ENCODE data around the gene CCDC88C.

CCDC88C gene

GRCh38 chr14:91375720-91376452 lies 41.7 kb downstream of the CCDC88C start:
- H3K4me3 ChIP-seq (ENCODE audit: low read length): peak overlapping the region; percentile 59
- peaks cover 86% of the 10 kb centered on the region for H3K79me2 ChIP-seq (ENCODE audit: low read length)
- TF ChIP-seq EZH2phosphoT487 (IDR thresholded peaks at IDR 0.05; ENCODE audit: low read depth) (no peak), CTCF (IDR thresholded peaks at IDR 0.05; ENCODE audit: low read depth, low read length) (peak; percentile 28; the same call in 1 of the 2 replicates)
- peak overlapping the region; percentile 66 for H3K9ac ChIP-seq (ENCODE audit: low read length)
- peaks cover 99% of the 10 kb centered on the region for H3K4me1 ChIP-seq (ENCODE audit: low read length)
- H3K4me2 ChIP-seq (ENCODE audit: low read length): peak overlapping the region; percentile 87
- H4K20me1 ChIP-seq (ENCODE audit: insufficient read depth, low read length): peaks cover 58% of the 10 kb centered on the region
- peak overlapping the region; percentile 97 for H3K27ac ChIP-seq (ENCODE audit: low read length)
- peaks cover 19% of the 10 kb centered on the region for H3K36me3 ChIP-seq (replicated peaks; ENCODE audit: low read depth, low read length)
- H3K27me3 ChIP-seq (ENCODE audit: low read depth, low read length): no peaks in the 10 kb centered on the region
- no peak overlapping the region for H2AFZ ChIP-seq (ENCODE audit: low read depth, low read length)
- no peaks in the 10 kb centered on the region for H3K9me3 ChIP-seq (ENCODE audit: insufficient read depth, low read length)

- peak overlapping the region; percentile 66 for H3K9ac ChIP-seq (ENCODE audit: low read length)
- no peaks in the 10 kb centered on the region for H3K9me3 ChIP-seq (ENCODE audit: insufficient read depth, low read length)
- peaks cover 86% of the 10 kb centered on the region for H3K79me2 ChIP-seq (ENCODE audit: low read length)
- no peak for TF ChIP-seq EZH2phosphoT487 (IDR thresholded peaks at IDR 0.05; ENCODE audit: low read depth)
- TF ChIP-seq CTCF (IDR thresholded peaks at IDR 0.05; ENCODE audit: low read depth, low read length): no peak
- H3K4me3 ChIP-seq (ENCODE audit: low read length): peak overlapping the region; percentile 59
- peaks cover 99% of the 10 kb centered on the region for H3K4me1 ChIP-seq (ENCODE audit: low read length)
- H3K27ac ChIP-seq (ENCODE audit: low read length): peak overlapping the region; percentile 97
- no peak overlapping the region for H2AFZ ChIP-seq (ENCODE audit: low read depth, low read length)
- peaks cover 19% of the 10 kb centered on the region for H3K36me3 ChIP-seq (replicated peaks; ENCODE audit: low read depth, low read length)
- peaks cover 58% of the 10 kb centered on the region for H4K20me1 ChIP-seq (ENCODE audit: insufficient read depth, low read length)
- H3K27me3 ChIP-seq (ENCODE audit: low read depth, low read length): no peaks in the 10 kb centered on the region
- peak overlapping the region; percentile 87 for H3K4me2 ChIP-seq (ENCODE audit: low read length)
These were observed 42.5 kb downstream of the CCDC88C start for GRCh38 chr14:91374879-91375702.

- Histone ChIP-seq H3K9me3 (ENCODE audit: insufficient read depth, low read length) (no peaks in the 10 kb centered on the region), H3K36me3 (replicated peaks; ENCODE audit: low read depth, low read length) (peaks cover 16% of the 10 kb centered on the region), H3K9ac (ENCODE audit: low read length) (peak overlapping the region; percentile 66), H3K4me2 (ENCODE audit: low read length) (peak overlapping the region; percentile 87), H3K27ac (ENCODE audit: low read length) (peak overlapping the region; percentile 97), H3K79me2 (ENCODE audit: low read length) (peaks cover 86% of the 10 kb centered on the region), H3K27me3 (ENCODE audit: low read depth, low read length) (no peaks in the 10 kb centered on the region), H4K20me1 (ENCODE audit: insufficient read depth, low read length) (peaks cover 57% of the 10 kb centered on the region), H3K4me1 (ENCODE audit: low read length) (peaks cover 99% of the 10 kb centered on the region), H2AFZ (ENCODE audit: low read depth, low read length) (no peak overlapping the region), H3K4me3 (ENCODE audit: low read length) (peak overlapping the region; percentile 59)
- no peak for TF ChIP-seq CTCF (IDR thresholded peaks at IDR 0.05; ENCODE audit: low read depth, low read length)
- TF ChIP-seq EZH2phosphoT487 (IDR thresholded peaks at IDR 0.05; ENCODE audit: low read depth): no peak
These were observed 43.2 kb downstream of the CCDC88C start for GRCh38 chr14:91374287-91374878.

Data from OCI-LY3 (cell line).